Caki2 (cell line): ENCODE data around the gene SLC25A23. TPM values are rescaled to one million over a fixed set of nuclear protein-coding genes. Genes with fewer than 3 reads are reported as not detected.
A peak's percentile ranks its signal among the peaks of the same experiment; 100 is the strongest.

Experiments used
- DNase-seq: peaks from one replicate; pipeline ENCODE4 v3.0.0-alpha.2; 2015; ENCODE audit warnings: low read depth
- in situ Hi-C: cut with HindIII; loops from 2 replicates; pipeline ENCODE4 v1.10.0; 2016; ENCODE audit warnings: low sequenced_read_pairs, low pct_unique_long_range_greater_than_20kb, mixed read lengths
- total RNA-seq: library from RNA; depleted of rRNA; stranded (reverse); fragments of >200 nt; shearing (Covaris generic); gene quantifications from 2 replicates; pipeline ENCODE4 v1.2.3, GENCODE V29; 2014; ENCODE audit warnings: low replicate concordance

SLC25A23 gene
- total RNA-seq, 1 experiment from 2014 or later: 40.7 TPM

- in situ Hi-C loops: no loop called here
- no peak for DNase-seq
These were observed 23.6 kb upstream of the SLC25A23 start for GRCh38 chr19:6483235-6483634.

- in situ Hi-C loops: no loop called here
- DNase-seq: no peak
These were observed 22.7 kb upstream of the SLC25A23 start for GRCh38 chr19:6482343-6482686.

GRCh38 chr19:6481541-6482342 is 22.1 kb upstream of the SLC25A23 start, which contains the start of gene DENND1C:
Gene DENND1C (minus strand): TSS chr19:6481787. CDS start chr19:6481695, 92 bp downstream.
- DNase-seq: no peak
- in situ Hi-C loops: no loop called here

- DNase-seq: no peak
- in situ Hi-C loops: no loop called here
These were observed 21.3 kb upstream of the SLC25A23 start for GRCh38 chr19:6480848-6481415.

GRCh38 chr19:6479836-6480398 is 20.3 kb upstream of the SLC25A23 start:
- in situ Hi-C loops: no loop called here
- no peak for DNase-seq

GRCh38 chr19:6478815-6479214 is 19.2 kb upstream of the SLC25A23 start:
- DNase-seq: no peak
- in situ Hi-C loops: no loop called here

- in situ Hi-C loops: no loop called here
- no peak for DNase-seq
These were observed 17.4 kb upstream of the SLC25A23 start for GRCh38 chr19:6476896-6477431.

GRCh38 chr19:6476155-6476895 is 16.7 kb upstream of the SLC25A23 start:
- peak; percentile 95 for DNase-seq
- in situ Hi-C loops: no loop called here

- in situ Hi-C loops: no loop called here
- no peak for DNase-seq
These were observed 15.9 kb upstream of the SLC25A23 start for GRCh38 chr19:6475321-6476108.

- in situ Hi-C loops: no loop called here
These were observed 14.1 kb upstream of the SLC25A23 start for GRCh38 chr19:6473647-6474046.

GRCh38 chr19:6472713-6473112 is 13.1 kb upstream of the SLC25A23 start:
- DNase-seq: no peak
- in situ Hi-C loops: no loop called here

More at GRCh38 chr19:6473647-6474046, 14.1 kb upstream of the SLC25A23 start:
- DNase-seq: no peak

GRCh38 chr19:6471076-6471475 is 11.5 kb upstream of the SLC25A23 start:
- in situ Hi-C loops: no loop called here
- no peak for DNase-seq

GRCh38 chr19:6470173-6470572 is 10.6 kb upstream of the SLC25A23 start:
- no peak for DNase-seq
- in situ Hi-C loops: no loop called here

GRCh38 chr19:6467384-6467783 is 7.8 kb upstream of the SLC25A23 start:
- DNase-seq: no peak
- in situ Hi-C loops: no loop called here

- in situ Hi-C loops: no loop called here
- no peak for DNase-seq
These were observed 7.1 kb upstream of the SLC25A23 start for GRCh38 chr19:6466526-6467248.

GRCh38 chr19:6465663-6466062 is 6.1 kb upstream of the SLC25A23 start:
- no peak for DNase-seq
- in situ Hi-C loops: no loop called here

- DNase-seq: no peak
- in situ Hi-C loops: no loop called here
These were observed 5.4 kb upstream of the SLC25A23 start for GRCh38 chr19:6465006-6465405.
